K562 (cell line): Measurements from ENCODE around the gene OR2AT4. TPM values are rescaled to one million over a fixed set of nuclear protein-coding genes. Genes with fewer than 3 reads are reported as not detected.

Experiments
- BACH1 ChIP-seq: fragments of 200-800 bp; sonication (Bioruptor generic); IDR thresholded peaks from 2 replicates; pipeline ENCODE4 v1.6.1; 2016; ENCODE audit warnings: missing genetic modification characterization, missing compliant biosample characterization
- CBX3 ChIP-seq, 2 experiments: IDR thresholded peaks; 1 replicate in 1 of 2; 2 replicates in 1 of 2; pipeline ENCODE4 v1.6.1; 2012; ENCODE audit warnings: inconsistent platforms in 2 of 2, low read length in 2 of 2, borderline replicate concordance in 1 of 2, control low read depth in 1 of 2
- FOS ChIP-seq: IDR thresholded peaks from 3 replicates; pipeline ENCODE4 v1.6.1; 2011; ENCODE audit not compliant: insufficient read length; ENCODE audit errors: extremely low read depth
- FOXK1 ChIP-seq: sonication (generic); formaldehyde crosslinking; IDR thresholded peaks from 2 replicates; pipeline ENCODE4 v1.8.0; 2022; ENCODE audit warnings: missing genetic modification reagents, mild to moderate bottlenecking, borderline replicate concordance
- HDAC1 ChIP-seq, 2 experiments: fragments of 450-650 bp; IDR thresholded peaks; 2 replicates each; pipeline ENCODE4 v1.6.1; 2016 to 2017; ENCODE audit warnings: inconsistent platforms in 1 of 2, mild to moderate bottlenecking in 1 of 2, moderate library complexity in 1 of 2
- LEF1 ChIP-seq: fragments of 450-650 bp; IDR thresholded peaks from 2 replicates; pipeline ENCODE4 v1.6.1; 2016; ENCODE audit warnings: mild to moderate bottlenecking
- MAFK ChIP-seq: IDR thresholded peaks from 2 replicates; pipeline ENCODE4 v1.6.1; 2011; ENCODE audit warnings: low read length, improper control_type of control experiment
- MCM5 ChIP-seq: fragments of 450-650 bp; IDR thresholded peaks from 2 replicates; pipeline ENCODE4 v1.6.1; 2016; ENCODE audit warnings: low read depth
- PBX2 ChIP-seq, 2 experiments: IDR thresholded peaks in 1 of 2; conservative IDR thresholded peaks in 1 of 2; 2 replicates each; pipeline ENCODE4 v1.6.1; 2016; ENCODE audit warnings: low read depth in 2 of 2, mild to moderate bottlenecking in 1 of 2, missing compliant biosample characterization in 1 of 2, missing genetic modification characterization in 1 of 2, moderate library complexity in 1 of 2
- POLR2AphosphoS5 ChIP-seq: IDR thresholded peaks from 2 replicates; pipeline ENCODE4 v1.6.1; 2011; ENCODE audit warnings: mild to moderate bottlenecking, low read depth, low read length, moderate library complexity; ENCODE audit not compliant: control insufficient read depth, insufficient read depth
- RAD21 ChIP-seq, 2 experiments: fragments of 250-450 bp in 1 of 2; fragments of 450-650 bp in 1 of 2; sonication (Bioruptor Pico) in 1 of 2; formaldehyde crosslinking in 1 of 2; IDR thresholded peaks in 1 of 2; conservative IDR thresholded peaks in 1 of 2; 2 replicates each; pipeline versions ENCODE4 v1.4.0 to v1.8.0; 2020 to 2022; ENCODE audit warnings: mild to moderate bottlenecking in 2 of 2, moderate library complexity in 1 of 2
- REST ChIP-seq, 2 experiments: fragments of 450-650 bp; formaldehyde crosslinking in 1 of 2; IDR thresholded peaks; 2 replicates each; pipeline versions ENCODE4 v1.4.0 to v1.6.1; 2014 to 2020; ENCODE audit warnings: mild to moderate bottlenecking in 2 of 2, borderline replicate concordance in 1 of 2, low read depth in 1 of 2
- TAF1 ChIP-seq: IDR thresholded peaks from 2 replicates; pipeline ENCODE4 v1.6.1; 2011; ENCODE audit warnings: mild to moderate bottlenecking, low read length, moderate library complexity; ENCODE audit not compliant: insufficient read depth, control insufficient read depth, severe bottlenecking; ENCODE audit errors: extremely low read depth
- TAF9B ChIP-seq: fragments of 450-650 bp; IDR thresholded peaks from 2 replicates; pipeline ENCODE4 v1.6.1; 2018; ENCODE audit warnings: mild to moderate bottlenecking; ENCODE audit not compliant: partially characterized antibody
- ZNF23 ChIP-seq: fragments of 250-450 bp; sonication (Bioruptor Pico); IDR thresholded peaks from 2 replicates; pipeline ENCODE4 v1.4.0; 2020; ENCODE audit warnings: mild to moderate bottlenecking
- ZNF24 ChIP-seq: fragments of 450-650 bp; IDR thresholded peaks from 2 replicates; pipeline ENCODE4 v1.6.1; 2016
- ZNF316 ChIP-seq: fragments of 450-650 bp; IDR thresholded peaks from 2 replicates; pipeline ENCODE4 v1.6.1; 2016
- ZNF583 ChIP-seq: fragments of 250-450 bp; sonication (Bioruptor Pico); IDR thresholded peaks from 2 replicates; pipeline ENCODE4 v1.4.0; 2020
- polyA plus RNA-seq, 8 experiments: library from polyadenylated mRNA; depleted of rRNA in 4 of 8; stranded (reverse) in 5 of 8; unstranded in 3 of 8; fragments of >200 nt; fragmentation: Nextera tagmentation in 2 of 8; fragmentation: Illumina TruSeq in 1 of 8; extraction: Ambion mirVana in 2 of 8; extraction: Trizol in 1 of 8; gene quantifications; 2 replicates each; pipeline versions ENCODE4 v1.2.1 to v1.2.3, GENCODE V29; 2011 to 2014; ENCODE audit warnings: inconsistent platforms in 1 of 8, missing spikeins in 1 of 8
- total RNA-seq, 7 experiments: library from RNA; depleted of rRNA in 6 of 7; stranded (reverse); fragments of >200 nt in 6 of 7; fragmentation: Illumina TruSeq in 2 of 7; extraction: Trizol in 2 of 7; gene quantifications; 2 replicates each; pipeline versions ENCODE4 v1.2.1 to v1.2.3, GENCODE V29; 2011 to 2021; ENCODE audit warnings: low replicate concordance in 1 of 7

OR2AT4 gene
- total and polyA plus RNA-seq, 9 of the 15 experiments (the other 6 are each of a cell fraction or from before 2014, with no cell fraction given) = 0.86 to 3.1 (median 2.0) TPM

- TF ChIP-seq PBX2 (CRISPR knock-in tag; IDR thresholded peaks at IDR 0.05; ENCODE audit: low read depth) (no peak), PBX2 (tag; conservative IDR thresholded peaks at IDR 0.05; ENCODE audit: low read depth) (peak; percentile 43; the same call in 1 of the 2 replicates), HDAC1 (IDR thresholded peaks at IDR 0.05) (peak in 1 of 2 experiments; percentile 85; a peak in 2 of 4 replicates), ZNF23 (CRISPR knock-in tag) (peak; percentile 30; the same call in 1 of the 2 replicates), MCM5 (no peak), TAF9B (peak; percentile 58), ZNF24 (no peak), MAFK (peak; percentile 93), FOXK1 (no peak), ZNF316 (peak; percentile 96), REST (IDR thresholded peaks at IDR 0.05; ENCODE audit: borderline replicate concordance) (peak; percentile 35; the same call in 1 of the 2 replicates), REST (CRISPR knock-in tag; IDR thresholded peaks at IDR 0.05; ENCODE audit: low read depth) (no peak), RAD21 (CRISPR knock-in tag; conservative IDR thresholded peaks at IDR 0.05 in 1 of 2, IDR thresholded peaks at IDR 0.05 in 1 of 2) (peak in 1 of 2 experiments; percentile 17; a peak in 2 of 4 replicates), CBX3 (IDR thresholded peaks at IDR 0.05; ENCODE audit: borderline replicate concordance in 1 of 2, low read length in 2 of 2) (peak in 1 of 2 experiments; percentile 63; a peak in 1 of 3 replicates), TAF1 (no peak), ZNF583 (peak; percentile 62; the same call in 1 of the 2 replicates), FOS (no peak), BACH1 (tag) (peak; percentile 90), POLR2AphosphoS5 (0 out of 2 replicates have a peak, but pooled peaks have one; percentile 18), LEF1 (peak; percentile 28; the same call in 1 of the 2 replicates)
These were observed 3.6 kb upstream of the OR2AT4 start (continued) for GRCh38 chr11:75100314-75100713.
